NB4 (cell line): ENCODE measurements around the gene CORO2A.

Experiments used
- MYC ChIP-seq: IDR thresholded peaks from 2 replicates; pipeline ENCODE4 v1.6.1; 2011; ENCODE audit warnings: low read depth, low read length
- POLR2A ChIP-seq: IDR thresholded peaks from 2 replicates; pipeline ENCODE4 v1.6.1; 2011; ENCODE audit warnings: mild to moderate bottlenecking; ENCODE audit not compliant: insufficient read length; ENCODE audit errors: extremely low read depth
- TF ChIP-seq, protein P1 (sequence below): IDR thresholded peaks from 2 replicates; pipeline ENCODE4 v1.6.1; 2011; ENCODE audit warnings: low read depth, low read length
- TF ChIP-seq, protein P2 (sequence below): IDR thresholded peaks from one replicate; pipeline ENCODE4 v1.5.1; 2012; ENCODE audit warnings: low read depth, low read length

DNA sequence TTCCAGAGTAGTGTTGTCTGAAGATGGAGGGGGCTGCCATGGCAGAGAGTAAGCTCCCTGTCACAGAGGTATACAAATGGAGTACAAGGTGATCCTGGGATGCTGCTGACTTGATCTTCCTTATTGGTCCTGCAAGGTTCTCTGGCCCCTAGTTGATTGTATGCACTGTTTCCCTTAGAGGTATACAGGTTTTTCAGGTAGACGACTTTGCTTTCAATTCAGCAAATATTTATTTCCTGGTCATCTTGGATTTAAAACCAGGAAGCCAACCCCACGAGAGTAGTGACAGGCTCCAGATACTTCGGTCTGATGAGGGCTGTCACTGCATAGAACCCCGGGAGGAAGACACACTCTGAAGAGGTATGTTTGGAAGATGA is 56.9 kb downstream of the CORO2A start:
- TF ChIP-seq, protein P1, sequence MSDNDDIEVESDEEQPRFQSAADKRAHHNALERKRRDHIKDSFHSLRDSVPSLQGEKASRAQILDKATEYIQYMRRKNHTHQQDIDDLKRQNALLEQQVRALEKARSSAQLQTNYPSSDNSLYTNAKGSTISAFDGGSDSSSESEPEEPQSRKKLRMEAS: no peak
- TF ChIP-seq, protein P2, sequence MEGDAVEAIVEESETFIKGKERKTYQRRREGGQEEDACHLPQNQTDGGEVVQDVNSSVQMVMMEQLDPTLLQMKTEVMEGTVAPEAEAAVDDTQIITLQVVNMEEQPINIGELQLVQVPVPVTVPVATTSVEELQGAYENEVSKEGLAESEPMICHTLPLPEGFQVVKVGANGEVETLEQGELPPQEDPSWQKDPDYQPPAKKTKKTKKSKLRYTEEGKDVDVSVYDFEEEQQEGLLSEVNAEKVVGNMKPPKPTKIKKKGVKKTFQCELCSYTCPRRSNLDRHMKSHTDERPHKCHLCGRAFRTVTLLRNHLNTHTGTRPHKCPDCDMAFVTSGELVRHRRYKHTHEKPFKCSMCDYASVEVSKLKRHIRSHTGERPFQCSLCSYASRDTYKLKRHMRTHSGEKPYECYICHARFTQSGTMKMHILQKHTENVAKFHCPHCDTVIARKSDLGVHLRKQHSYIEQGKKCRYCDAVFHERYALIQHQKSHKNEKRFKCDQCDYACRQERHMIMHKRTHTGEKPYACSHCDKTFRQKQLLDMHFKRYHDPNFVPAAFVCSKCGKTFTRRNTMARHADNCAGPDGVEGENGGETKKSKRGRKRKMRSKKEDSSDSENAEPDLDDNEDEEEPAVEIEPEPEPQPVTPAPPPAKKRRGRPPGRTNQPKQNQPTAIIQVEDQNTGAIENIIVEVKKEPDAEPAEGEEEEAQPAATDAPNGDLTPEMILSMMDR: no peak
- TF ChIP-seq POLR2A (no peak), MYC (no peak)
